Measurements from ENCODE around the gene MATR3.
"Not testable (repeated sequence)": the region's sequence is repeated elsewhere in the genome, so short reads cannot be mapped to it uniquely, and the experiment has no call there.

The MATR3 gene

DNA sequence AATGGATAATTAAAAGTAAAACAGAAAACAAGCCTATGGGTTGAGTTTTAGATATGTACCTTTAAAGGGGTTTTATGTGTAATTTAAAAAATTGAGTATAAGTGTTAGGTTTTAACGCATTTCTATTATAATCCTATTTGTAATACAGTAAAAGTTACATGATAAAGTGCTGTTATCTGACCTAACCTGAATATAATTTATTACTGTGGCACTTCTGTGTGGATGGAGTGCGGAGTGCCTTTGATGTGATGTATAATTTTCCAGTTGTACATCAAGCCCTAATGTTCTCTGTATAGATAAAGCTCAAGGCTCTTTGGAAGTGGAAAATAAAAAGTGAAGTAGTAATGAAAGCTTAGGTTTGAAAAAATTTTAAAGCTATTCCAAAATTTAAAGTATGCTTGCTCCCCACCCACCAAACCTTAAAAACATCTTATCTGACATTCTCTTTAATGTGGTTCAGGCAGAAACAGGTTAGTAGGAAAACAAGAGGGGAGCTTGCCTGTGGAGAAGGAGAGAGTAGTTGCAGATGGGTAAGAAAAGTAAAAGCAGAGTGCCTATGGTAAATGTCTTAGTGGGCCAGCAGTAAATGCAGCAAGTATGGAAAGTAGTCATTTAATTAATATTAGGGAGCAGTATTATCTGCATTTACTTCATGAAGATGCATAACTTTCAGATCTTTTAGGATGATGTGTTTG lies 4.0 kb downstream of the MATR3 start:
- DNase-seq: no peak

DNA sequence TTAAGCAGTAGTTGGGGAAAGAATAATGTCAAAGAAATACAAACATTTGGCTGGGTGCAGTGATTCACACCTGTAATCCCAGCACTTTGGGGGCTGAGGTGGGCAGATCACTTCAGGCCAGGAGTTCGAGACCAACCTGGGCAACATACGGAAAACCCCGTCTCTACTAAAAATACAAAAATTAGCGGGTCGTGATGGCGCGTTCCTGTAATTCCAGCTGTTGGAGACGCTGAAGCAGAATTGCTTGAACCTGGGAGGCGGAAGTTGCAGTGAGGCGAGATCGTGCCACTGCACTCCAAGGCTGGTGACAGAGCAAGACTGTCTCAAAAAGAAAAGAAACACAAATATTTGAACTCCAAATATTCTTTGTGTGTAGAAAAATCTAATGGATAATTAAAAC lies 4.7 kb downstream of the MATR3 start:
- no peak for DNase-seq

GRCh38 chr5:139299486-139299885 lies 5.9 kb downstream of the MATR3 start:
- no peak for DNase-seq

DNA sequence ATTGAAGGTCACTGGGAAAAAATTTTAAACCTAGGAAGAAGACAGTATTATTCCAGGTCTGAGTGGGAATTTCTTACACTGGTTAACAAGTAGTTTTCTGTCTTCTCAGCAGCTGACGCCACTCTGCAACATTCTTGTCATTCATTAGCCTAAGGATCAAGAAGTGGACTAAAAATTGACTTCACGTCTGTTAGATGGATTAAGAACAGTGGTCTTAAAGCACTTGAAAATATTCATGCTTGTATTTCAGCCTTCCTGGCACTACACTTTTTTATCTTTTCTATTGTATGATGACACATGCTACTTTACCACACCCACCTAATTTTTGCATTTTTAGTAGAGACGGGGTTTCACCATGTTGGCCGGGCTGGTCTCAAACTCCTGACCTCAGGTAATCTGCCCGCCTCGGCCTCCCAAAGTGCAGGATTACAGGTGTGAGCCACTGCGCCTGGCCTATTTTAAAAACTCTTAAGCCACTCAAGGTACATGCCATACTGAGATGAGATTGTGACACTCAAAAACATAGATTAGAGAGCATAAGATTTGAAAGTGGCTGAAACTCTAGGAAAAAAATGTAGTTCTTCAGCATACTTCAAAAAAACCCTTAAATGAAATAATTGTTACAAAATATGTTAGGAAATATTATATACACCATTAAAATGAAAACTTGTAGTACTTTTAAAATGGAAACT lies 8.4 kb downstream of the MATR3 start:
- DNase-seq: no peak

DNA sequence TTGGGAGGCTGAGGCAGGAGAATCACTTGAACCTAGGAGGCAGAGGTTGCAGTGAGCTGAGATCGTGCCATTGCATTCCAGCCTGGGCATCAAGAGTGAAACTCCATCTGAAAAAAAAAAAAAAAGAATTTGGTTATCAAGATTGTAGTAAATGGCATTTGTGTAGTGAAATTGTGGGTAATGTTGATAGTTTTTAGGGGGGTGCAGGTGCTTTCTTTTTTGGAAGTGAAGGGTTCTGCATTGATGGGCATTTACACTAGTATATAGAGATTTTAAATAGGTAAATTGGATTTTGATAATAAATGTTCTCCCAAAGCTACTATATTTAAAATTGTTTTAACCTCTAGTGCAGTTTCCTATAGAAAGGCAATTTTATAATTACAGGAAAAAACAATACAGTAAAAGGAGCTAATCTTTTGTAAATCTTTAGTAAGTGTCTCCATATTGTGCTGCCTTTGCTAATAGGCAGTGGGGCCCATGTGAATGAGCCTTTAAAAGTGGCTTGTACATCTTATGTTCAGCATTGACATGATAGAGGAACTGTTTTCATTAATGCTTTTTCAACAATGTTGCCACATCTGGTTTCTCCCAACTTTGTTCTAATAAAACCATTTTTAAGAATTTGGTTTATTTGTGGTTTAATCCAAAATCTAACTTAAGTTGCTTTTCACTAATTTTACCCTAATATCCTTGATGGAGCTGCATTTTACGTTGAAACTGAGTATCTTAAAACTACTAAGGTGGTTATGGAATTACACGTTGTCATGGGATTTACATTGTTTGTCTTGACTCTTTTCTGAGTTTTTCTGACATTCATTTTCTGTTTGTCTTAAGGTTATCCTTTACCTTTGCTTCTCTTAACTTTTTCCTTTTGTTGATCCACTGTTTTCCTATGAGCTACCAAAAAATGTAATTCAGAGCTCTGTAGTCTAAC lies 11.1 kb downstream of the MATR3 start:
- DNase-seq: no peak

- no peak for DNase-seq
Measured at GRCh38 chr5:139306197-139306596, 12.7 kb downstream of the MATR3 start.

DNA sequence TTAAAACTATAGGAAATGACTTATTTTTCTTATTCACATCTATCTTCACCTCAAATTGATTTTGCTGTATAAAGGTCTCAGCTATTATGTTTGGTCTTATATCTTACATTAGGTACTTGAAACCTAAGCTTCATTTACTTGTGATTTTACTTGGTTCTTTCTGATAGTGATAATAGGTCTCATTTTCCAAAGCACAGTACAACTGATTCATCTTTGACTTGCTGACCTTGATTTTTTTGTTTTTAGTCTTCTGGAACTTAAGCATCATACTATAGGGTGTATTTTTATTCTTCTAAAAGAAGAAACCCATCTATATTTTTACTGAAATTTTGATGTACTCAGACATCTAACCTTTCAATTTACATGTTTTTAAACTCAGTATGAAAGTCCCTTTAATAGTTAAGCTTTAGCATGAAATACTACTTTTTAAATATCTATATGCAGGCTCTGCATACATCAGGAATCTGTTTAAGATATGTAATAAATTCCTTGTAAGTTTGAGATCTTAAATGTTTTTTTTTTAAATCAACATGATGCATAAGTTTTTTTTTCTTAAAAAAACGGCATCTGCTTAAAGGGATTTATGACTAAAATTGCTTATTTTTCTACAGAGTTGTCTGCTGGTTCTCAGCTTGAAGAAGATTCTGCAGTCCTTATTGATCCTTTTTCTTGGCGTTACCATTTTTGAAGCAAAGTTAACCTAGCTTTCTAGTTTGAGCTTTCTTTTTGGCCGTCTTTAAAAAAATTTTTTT lies 13.3 kb downstream of the MATR3 start:
- DNase-seq: no peak

DNA sequence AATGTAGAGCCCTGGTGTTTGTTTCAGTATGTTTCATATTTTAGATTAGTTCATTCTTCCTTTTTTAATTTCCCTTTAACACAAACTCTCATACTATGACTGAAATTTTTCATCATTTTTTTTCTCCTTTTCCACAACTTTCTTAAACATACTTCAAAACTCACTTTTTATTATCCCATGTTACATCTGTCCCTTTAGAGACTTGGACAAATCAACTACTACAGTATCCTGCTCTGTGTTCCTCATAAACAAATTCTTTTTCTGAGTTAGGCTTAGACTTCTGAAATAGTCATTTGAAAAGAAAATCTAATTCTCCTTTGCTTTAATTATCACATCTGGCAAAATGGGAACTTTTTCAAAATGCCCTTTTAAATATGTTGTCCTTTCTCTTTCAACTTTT lies 15.3 kb downstream of the MATR3 start:
- no peak for DNase-seq

GRCh38 chr5:139310715-139311186 lies 17.2 kb downstream of the MATR3 start:
- DNase-seq: not testable (repeated sequence)

DNA sequence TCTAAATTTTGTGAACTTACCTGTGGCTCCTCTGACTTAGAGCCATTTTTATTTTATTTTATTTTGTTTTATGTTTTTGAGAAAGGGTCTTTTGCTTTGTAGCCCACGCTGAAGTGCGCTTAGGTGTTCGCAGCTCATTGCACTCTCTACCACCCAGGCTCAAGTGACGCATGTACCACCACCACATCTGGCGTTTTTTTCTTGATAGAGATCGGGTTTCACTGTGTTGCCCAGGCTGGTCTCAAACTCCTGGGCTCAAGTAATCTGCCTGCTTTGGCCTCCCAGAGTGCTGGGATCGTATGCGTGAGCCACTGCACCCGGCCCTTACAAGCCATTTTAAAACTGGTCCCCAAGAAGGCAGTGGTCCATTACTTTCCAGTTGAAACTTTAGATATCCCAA lies 18.5 kb downstream of the MATR3 start:
- DNase-seq: no peak

GRCh38 chr5:139314276-139314675 lies 20.7 kb downstream of the MATR3 start:
- DNase-seq: no peak

DNA sequence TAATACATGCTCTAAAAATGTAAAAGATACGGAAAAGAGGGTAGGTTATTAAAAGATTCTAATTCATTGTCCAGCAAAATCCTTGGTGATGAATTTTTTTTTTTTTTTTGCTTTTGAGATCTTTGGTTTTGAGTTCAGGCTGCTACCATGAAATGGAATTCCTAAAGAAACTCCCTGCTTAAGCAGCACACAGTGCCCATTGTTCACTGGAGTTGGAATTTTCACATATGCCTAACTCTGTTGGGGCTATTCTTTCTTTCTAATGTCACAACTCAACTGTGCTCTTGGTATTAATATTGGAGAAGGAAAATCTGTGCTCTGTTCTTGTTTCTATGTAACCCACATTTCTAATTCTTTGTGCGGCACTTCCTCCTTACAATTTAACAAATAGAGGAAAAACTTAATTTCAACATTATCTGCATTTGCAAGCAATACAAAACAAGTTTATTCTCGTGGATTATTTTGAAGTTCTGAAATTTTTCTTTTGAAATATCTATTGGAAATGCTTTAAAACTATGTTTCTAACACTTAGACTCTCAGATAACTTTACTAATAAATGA lies 21.6 kb downstream of the MATR3 start:
- DNase-seq: no peak

- no peak for DNase-seq
Measured at GRCh38 chr5:139335811-139336210, 42.3 kb downstream of the MATR3 start.

DNA sequence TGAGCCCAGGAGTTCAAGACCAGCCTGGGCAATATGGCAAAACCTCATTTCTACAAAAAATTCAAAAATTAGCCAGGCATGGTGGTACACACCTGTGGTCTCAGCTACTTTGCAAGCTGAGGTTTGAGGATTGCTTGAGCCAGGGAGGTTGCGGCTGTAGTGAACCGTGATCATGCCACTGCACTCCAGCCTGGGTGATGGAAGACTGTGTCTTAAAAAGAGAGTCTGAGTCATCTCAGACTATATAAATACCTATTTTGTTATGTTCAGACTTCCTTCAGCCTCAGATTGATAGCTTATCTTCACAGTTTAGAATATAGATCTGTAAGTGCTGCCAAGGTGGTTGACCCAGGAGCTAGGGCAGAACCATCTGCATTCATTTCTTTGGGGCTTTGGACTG lies 46.5 kb downstream of the MATR3 start:
- no peak for DNase-seq

GRCh38 chr5:139341187-139341688 lies 47.7 kb downstream of the MATR3 start:
- no peak for DNase-seq

DNA sequence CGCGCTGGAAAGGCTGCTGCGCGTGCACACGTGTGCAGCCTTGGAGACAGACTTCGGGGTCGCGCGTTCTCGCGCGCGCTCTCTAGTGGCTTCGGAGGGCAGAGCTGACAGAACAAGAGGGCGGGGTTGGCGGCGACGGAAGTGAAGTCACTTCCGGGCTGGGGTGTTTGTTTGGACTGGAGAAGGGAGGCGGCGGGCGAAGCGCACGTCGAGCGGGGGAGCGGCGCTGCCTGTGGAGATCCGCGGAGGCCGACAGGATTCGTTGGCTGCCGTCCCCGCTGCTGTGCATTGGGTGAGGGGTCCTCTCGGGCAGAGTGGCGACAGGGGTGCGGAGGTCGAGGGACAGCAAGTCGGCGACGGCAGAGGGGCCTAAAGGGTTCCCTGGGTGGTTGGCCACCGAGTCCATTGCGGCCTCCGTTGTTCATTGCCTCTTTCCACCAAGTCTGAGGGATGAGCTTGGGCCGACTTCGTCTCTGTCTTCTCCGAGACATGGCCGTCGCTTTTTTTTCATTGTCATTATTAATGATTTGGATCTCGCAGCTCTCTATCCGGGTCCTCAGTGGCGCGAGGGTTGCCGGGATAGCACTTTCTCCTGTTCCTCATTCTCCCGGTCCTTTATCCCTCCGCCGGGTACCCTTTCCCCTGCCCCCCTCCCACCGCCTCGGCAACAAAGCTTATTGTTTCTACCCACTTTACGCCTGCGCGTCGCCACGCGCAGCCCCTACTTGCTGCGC lies 48.3 kb downstream of the MATR3 start, which contains the start of gene PAIP2:
PAIP2 (plus strand) TSS at position 166 of the 734 bp plus-strand sequence. CDS start 21,931 bp downstream, outside the sequence.
- DNase-seq: peak; percentile 99

DNA sequence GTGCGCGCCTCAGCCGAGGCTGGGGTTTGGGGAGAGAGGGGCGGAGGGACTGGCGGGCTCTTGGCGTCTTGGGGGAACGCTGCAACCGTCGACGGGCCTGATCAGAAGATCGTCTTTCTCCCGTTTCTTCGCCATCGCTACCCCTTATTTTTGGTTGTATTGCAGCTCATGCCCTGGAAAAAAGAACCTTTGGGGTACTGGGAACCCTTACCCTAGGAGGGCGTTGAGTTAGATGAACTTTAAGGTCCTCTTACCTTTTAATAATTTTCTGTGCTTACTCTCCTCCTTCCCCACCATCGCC lies 48.8 kb downstream of the MATR3 start:
- no peak for DNase-seq

- no peak for DNase-seq
Measured at GRCh38 chr5:139343476-139343875, 49.9 kb downstream of the MATR3 start.

DNA sequence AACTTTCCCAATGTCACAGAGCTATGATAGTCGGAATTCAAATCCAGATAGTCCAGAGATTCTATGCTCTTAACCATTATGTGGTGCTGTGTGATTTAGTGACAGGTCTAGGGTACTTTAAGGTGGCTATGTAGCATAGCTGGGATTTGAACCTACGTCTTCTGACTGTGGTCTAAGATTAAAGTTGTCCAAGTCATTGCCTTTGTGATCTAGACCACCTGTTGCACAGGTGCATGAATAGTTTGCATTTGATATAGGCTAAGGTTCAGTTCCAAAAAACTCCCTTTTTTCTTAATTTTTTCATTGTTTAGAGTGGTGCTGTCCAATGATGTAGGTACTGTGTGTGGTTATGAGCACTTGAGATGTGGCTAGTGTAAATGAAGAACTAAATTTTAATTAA lies 50.6 kb downstream of the MATR3 start:
- no peak for DNase-seq

GRCh38 chr5:139345442-139345841 lies 51.9 kb downstream of the MATR3 start:
- not testable (repeated sequence) for DNase-seq

- DNase-seq: not testable (repeated sequence)
Measured at GRCh38 chr5:139347863-139348262, 54.3 kb downstream of the MATR3 start.
